Stomach (tissue), 4 donors: ENCODE results near the gene GRHPR.

Experiments used
- EP300 ChIP-seq: sonication (generic); formaldehyde crosslinking; IDR thresholded peaks from one replicate; pipeline ENCODE4 v1.6.1; 2017; ENCODE audit warnings: antibody characterized with exemption
- POLR2A ChIP-seq, 4 donors: fragments of 450-650 bp; IDR thresholded peaks; one replicate each; pipeline ENCODE4 v1.6.1; 2016; ENCODE audit warnings: antibody characterized with exemption in 4 of 4, control low read depth in 2 of 4, mild to moderate bottlenecking in 1 of 4, moderate library complexity in 1 of 4
- POLR2AphosphoS5 ChIP-seq, 3 donors: sonication (generic); formaldehyde crosslinking; IDR thresholded peaks; one replicate each; pipeline ENCODE4 v1.6.1; 2016; ENCODE audit warnings: antibody characterized with exemption in 3 of 3
- TF ChIP-seq, protein P1 (sequence below), 7 experiments: fragments of 450-650 bp in 4 of 7; fragments of 200-600 bp in 3 of 7; sonication (generic) in 3 of 7; IDR thresholded peaks; one replicate each; pipeline ENCODE4 v1.5.1; 2016 to 2019; ENCODE audit warnings: antibody characterized with exemption in 7 of 7, control low read depth in 2 of 7, mild to moderate bottlenecking in 1 of 7

DNA sequence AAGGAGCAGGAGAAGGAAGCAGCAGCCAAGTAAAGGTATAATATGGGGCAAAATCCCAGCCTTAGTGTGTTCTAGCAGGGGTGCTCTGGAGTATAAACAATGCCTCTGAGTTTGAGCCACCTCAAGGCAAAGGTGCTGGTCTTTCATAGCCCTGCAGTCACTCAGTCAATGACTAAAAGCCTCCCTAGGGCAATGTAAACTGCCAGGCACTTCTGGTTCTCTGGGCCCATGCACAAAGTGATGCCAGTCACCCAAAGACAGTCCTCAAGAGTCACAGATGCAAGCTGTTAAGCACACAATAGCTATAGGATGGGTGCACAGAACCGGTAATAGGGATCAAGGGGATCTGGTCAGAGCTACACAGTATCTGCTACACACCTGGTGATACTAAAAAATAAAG is 30.1 kb downstream of the GRHPR start:
- TF ChIP-seq, protein P1, sequence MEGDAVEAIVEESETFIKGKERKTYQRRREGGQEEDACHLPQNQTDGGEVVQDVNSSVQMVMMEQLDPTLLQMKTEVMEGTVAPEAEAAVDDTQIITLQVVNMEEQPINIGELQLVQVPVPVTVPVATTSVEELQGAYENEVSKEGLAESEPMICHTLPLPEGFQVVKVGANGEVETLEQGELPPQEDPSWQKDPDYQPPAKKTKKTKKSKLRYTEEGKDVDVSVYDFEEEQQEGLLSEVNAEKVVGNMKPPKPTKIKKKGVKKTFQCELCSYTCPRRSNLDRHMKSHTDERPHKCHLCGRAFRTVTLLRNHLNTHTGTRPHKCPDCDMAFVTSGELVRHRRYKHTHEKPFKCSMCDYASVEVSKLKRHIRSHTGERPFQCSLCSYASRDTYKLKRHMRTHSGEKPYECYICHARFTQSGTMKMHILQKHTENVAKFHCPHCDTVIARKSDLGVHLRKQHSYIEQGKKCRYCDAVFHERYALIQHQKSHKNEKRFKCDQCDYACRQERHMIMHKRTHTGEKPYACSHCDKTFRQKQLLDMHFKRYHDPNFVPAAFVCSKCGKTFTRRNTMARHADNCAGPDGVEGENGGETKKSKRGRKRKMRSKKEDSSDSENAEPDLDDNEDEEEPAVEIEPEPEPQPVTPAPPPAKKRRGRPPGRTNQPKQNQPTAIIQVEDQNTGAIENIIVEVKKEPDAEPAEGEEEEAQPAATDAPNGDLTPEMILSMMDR (IDR thresholded peaks at IDR 0.05) = no peak
- TF ChIP-seq POLR2A (IDR thresholded peaks at IDR 0.05) (no peak), POLR2AphosphoS5 (IDR thresholded peaks at IDR 0.05) (no peak), EP300 (no peak)
